Body of pancreas (tissue), 4 donors: ENCODE results near the gene SNRNP70. TPM values are rescaled to one million over a fixed set of nuclear protein-coding genes. Genes with fewer than 3 reads are reported as not detected.

Source experiments
- ATAC-seq: fragments of 150-250 bp; one replicate; pipeline ENCODE4 v1.9.1; 2016
- DNase-seq, 4 donors: peaks; one replicate each; pipeline ENCODE4 v3.0.0-alpha.2; 2019
- H3K27ac ChIP-seq, 4 donors: fragments of 200-600 bp; sonication (generic); 1 replicate in 3 of 4; 2 replicates in 1 of 4; pipeline versions ENCODE4 v1.5.1 to v1.6.1; 2016 to 2019; ENCODE audit warnings: mild to moderate bottlenecking in 1 of 4, mixed read lengths in 1 of 4, moderate library complexity in 1 of 4
- H3K27me3 ChIP-seq, 2 donors: fragments of 200-600 bp; sonication (generic); one replicate each; pipeline ENCODE4 v1.6.0; 2016; ENCODE audit warnings: mild to moderate bottlenecking in 1 of 2
- H3K36me3 ChIP-seq, 2 donors: fragments of 200-600 bp; sonication (generic); replicated peaks in 1 of 2; 2 replicates each; pipeline ENCODE4 v1.5.1; 2016; ENCODE audit warnings: low read depth in 2 of 2; ENCODE audit not compliant: insufficient read depth in 1 of 2
- H3K4me1 ChIP-seq: fragments of 200-600 bp; sonication (generic); one replicate; pipeline ENCODE4 v1.6.0; 2016
- H3K4me3 ChIP-seq, 2 donors: fragments of 200-600 bp; sonication (generic); 1 replicate in 1 of 2; 2 replicates in 1 of 2; pipeline ENCODE4 v1.5.1; 2016 to 2019
- H3K9me3 ChIP-seq, 3 donors: fragments of 200-600 bp; sonication (generic); 1 replicate in 2 of 3; 2 replicates in 1 of 3; pipeline ENCODE4 v1.5.1; 2016
- CTCF ChIP-seq, 7 experiments: fragments of 450-650 bp in 4 of 7; fragments of 200-600 bp in 3 of 7; sonication (generic) in 3 of 7; IDR thresholded peaks; one replicate each; pipeline ENCODE4 v1.5.1; 2016 to 2019; ENCODE audit warnings: antibody characterized with exemption in 7 of 7
- POLR2A ChIP-seq, 3 donors: fragments of 450-650 bp; IDR thresholded peaks; one replicate each; pipeline ENCODE4 v1.6.1; 2016; ENCODE audit warnings: antibody characterized with exemption in 3 of 3, mild to moderate bottlenecking in 2 of 3
- WGBS, 2 donors: methylation state at CpG; one replicate each; pipeline ENCODE4 v1.1.5; 2017; 5-methylcytosine and 5-hydroxymethylcytosine counted together
- intact Hi-C: fragments of 100-400 bp; cut with DNase I; formaldehyde crosslinking; loops from one replicate; pipeline ENCODE4 v1.15.1; 2023
- total RNA-seq, 2 donors: library from RNA; depleted of rRNA; stranded (reverse); fragments of >200 nt; gene quantifications; one replicate each; pipeline ENCODE4 v1.1.0, GENCODE V29; 2016

Gene SNRNP70
- total RNA-seq, 2 donors from 2014 or later = 199 to 588 TPM

- Histone ChIP-seq H3K4me3 (no peak overlapping the region), H3K9me3 (no peaks in the 10 kb centered on the region), H3K36me3 (no peaks in the 10 kb centered on the region), H3K27me3 (no peaks in the 10 kb centered on the region), H3K27ac (peak overlapping the region in 2 of 4 donors; percentile 84 to 85), H3K4me1 (peaks cover 33% of the 10 kb centered on the region)
- intact Hi-C loops = no loop called here
- 29 to 69% methylated on average over 3 to 10 of the region's 10 CpGs for WGBS, 2 donors
- TF ChIP-seq POLR2A (IDR thresholded peaks at IDR 0.05) (no peak), CTCF (IDR thresholded peaks at IDR 0.05) (no peak)
- no peak for DNase-seq
- ATAC-seq = no peak
These were observed 66.9 kb downstream of the SNRNP70 start for GRCh38 chr19:49152119-49152550.

- Histone ChIP-seq H3K9me3 (no peaks in the 10 kb centered on the region), H3K36me3 (no peaks in the 10 kb centered on the region), H3K27me3 (no peaks in the 10 kb centered on the region), H3K4me1 (peaks cover 40% of the 10 kb centered on the region), H3K4me3 (no peak overlapping the region), H3K27ac (no peak overlapping the region)
- intact Hi-C loops = no loop called here
- ATAC-seq (no peak), DNase-seq (peak in 1 of 4 donors; percentile 15)
- WGBS, 2 donors = 73 to 93% methylated on average over 10 of the region's 10 CpGs
- TF ChIP-seq POLR2A (IDR thresholded peaks at IDR 0.05) (no peak), CTCF (IDR thresholded peaks at IDR 0.05) (no peak)
These were observed 68.0 kb downstream of the SNRNP70 start for GRCh38 chr19:49153167-49153809.

- ATAC-seq (no peak), DNase-seq (no peak)
- no peak overlapping the region for H3K4me3 ChIP-seq
- peaks cover 37% of the 10 kb centered on the region for H3K4me1 ChIP-seq
- no peaks in the 10 kb centered on the region for H3K36me3 ChIP-seq
- intact Hi-C loops = no loop called here
- no peaks in the 10 kb centered on the region for H3K27me3 ChIP-seq
- H3K9me3 ChIP-seq = no peaks in the 10 kb centered on the region
- TF ChIP-seq POLR2A (IDR thresholded peaks at IDR 0.05) = no peak
- no peak for TF ChIP-seq CTCF (IDR thresholded peaks at IDR 0.05)
- H3K27ac ChIP-seq = no peak overlapping the region
- WGBS, 2 donors = 82 to 91% methylated on average over 6 of the region's 6 CpGs
These were observed 69.0 kb downstream of the SNRNP70 start for GRCh38 chr19:49154279-49154678.

GRCh38 chr19:49155005-49155819 lies 70.0 kb downstream of the SNRNP70 start, which contains the start of gene HRC:
Gene HRC, minus strand, starts transcription at chr19:49155396. Its CDS starts 159 bp downstream, at chr19:49155237.
- intact Hi-C loops = no loop called here
- H3K27me3 ChIP-seq = no peaks in the 10 kb centered on the region
- ATAC-seq = no peak
- H3K4me3 ChIP-seq = no peak within 1 kb of the TSS
- no peak for TF ChIP-seq CTCF (IDR thresholded peaks at IDR 0.05)
- no peak for TF ChIP-seq POLR2A (IDR thresholded peaks at IDR 0.05)
- no peaks in the 10 kb centered on the region for H3K36me3 ChIP-seq
- peak in 1 of 4 donors; percentile 14 for DNase-seq
- no peak within 1 kb of the TSS for H3K27ac ChIP-seq
- no peaks in the 10 kb centered on the region for H3K9me3 ChIP-seq
- WGBS, 2 donors = 72 to 78% methylated on average over 13 to 19 of the region's 19 CpGs
- H3K4me1 ChIP-seq = peaks cover 37% of the 10 kb centered on the region
